GM23338 (cell line): ENCODE data around the gene ZNF665.

Experiments
- CTCF ChIP-seq, 2 experiments: fragments of 200-600 bp in 1 of 2; sonication (generic) in 1 of 2; conservative IDR thresholded peaks; 2 replicates each; pipeline versions ENCODE4 v1.5.1 to v1.6.1; 2016 to 2017; ENCODE audit warnings: antibody characterized with exemption in 2 of 2, low read depth in 2 of 2, mild to moderate bottlenecking in 2 of 2, moderate library complexity in 1 of 2
- EZH2 ChIP-seq: fragments of 200-600 bp; sonication (generic); IDR thresholded peaks from one replicate; pipeline ENCODE4 v1.8.0; 2017; ENCODE audit warnings: antibody characterized with exemption, mild to moderate bottlenecking, low read depth; ENCODE audit not compliant: unreplicated experiment

- TF ChIP-seq CTCF (conservative IDR thresholded peaks at IDR 0.05; ENCODE audit: low read depth in 2 of 2), result no peak
- TF ChIP-seq EZH2, result no peak
These were observed 20.3 kb downstream of the ZNF665 start for GRCh38 chr19:53172889-53173288.
